Cardiac muscle cell (in vitro differentiated cells and primary cell): ENCODE measurements around the gene ZFYVE28. TPM values are rescaled to one million over a fixed set of nuclear protein-coding genes. Genes with fewer than 3 reads are reported as not detected.

ENCODE experiments used
- DNase-seq, 2 donors: peaks; one replicate each; pipeline versions ENCODE4 v3.0.0 to v3.0.0-alpha.2; 2010 to 2017; ENCODE audit warnings: low read depth in 1 of 2, low spot score in 1 of 2
- H3K27ac ChIP-seq: fragments of 200-600 bp; sonication (generic); 2 replicates; pipeline ENCODE4 v1.5.1; 2016
- H3K27me3 ChIP-seq: fragments of 200-600 bp; sonication (generic); 2 replicates; pipeline ENCODE4 v1.6.0; 2016; ENCODE audit warnings: control low read depth
- H3K36me3 ChIP-seq: fragments of 200-600 bp; sonication (generic); 2 replicates; pipeline ENCODE4 v1.5.1; 2016; ENCODE audit warnings: control low read depth
- H3K4me1 ChIP-seq: fragments of 200-600 bp; sonication (generic); 2 replicates; pipeline ENCODE4 v1.8.1; 2017; ENCODE audit warnings: low read depth, mild to moderate bottlenecking, mixed run types
- H3K4me3 ChIP-seq: fragments of 200-600 bp; sonication (generic); 2 replicates; pipeline ENCODE4 v1.5.1; 2016; ENCODE audit warnings: mild to moderate bottlenecking
- H3K9me3 ChIP-seq: fragments of 200-600 bp; sonication (generic); 2 replicates; pipeline ENCODE4 v1.5.1; 2017; ENCODE audit warnings: low read depth, mild to moderate bottlenecking, control low read depth
- CTCF ChIP-seq: IDR thresholded peaks from 2 replicates; pipeline ENCODE4 v1.5.1; 2012; ENCODE audit warnings: low read depth, mild to moderate bottlenecking, low read length
- polyA plus RNA-seq: library from polyadenylated mRNA; unstranded; fragments of >200 nt; fragmentation: Nextera tagmentation; extraction: Ambion mirVana; gene quantifications from 2 replicates; pipeline ENCODE4 v1.2.1, GENCODE V29; 2016
- total RNA-seq: library from RNA; depleted of rRNA; stranded (reverse); fragments of >200 nt; gene quantifications from 2 replicates; pipeline ENCODE4 v1.2.3, GENCODE V29; 2016

Gene ZFYVE28
- total and polyA plus RNA-seq, 2 experiments from 2014 or later = 1.3 to 4.0 TPM

GRCh38 chr4:2365913-2366210, 52.6 kb downstream of the ZFYVE28 start:
- DNase-seq = no peak
- no peak overlapping the region for H3K27ac ChIP-seq
- no peaks in the 10 kb centered on the region for H3K9me3 ChIP-seq
- H3K36me3 ChIP-seq = no peaks in the 10 kb centered on the region
- peaks cover 8% of the 10 kb centered on the region for H3K4me1 ChIP-seq
- no peak for TF ChIP-seq CTCF
- H3K4me3 ChIP-seq = no peak overlapping the region
- H3K27me3 ChIP-seq = no peaks in the 10 kb centered on the region

GRCh38 chr4:2365054-2365912, 53.2 kb downstream of the ZFYVE28 start:
- no peaks in the 10 kb centered on the region for H3K9me3 ChIP-seq
- no peaks in the 10 kb centered on the region for H3K27me3 ChIP-seq
- no peak overlapping the region for H3K4me3 ChIP-seq
- no peak for DNase-seq
- TF ChIP-seq CTCF = no peak
- no peak overlapping the region for H3K27ac ChIP-seq
- peaks cover 8% of the 10 kb centered on the region for H3K4me1 ChIP-seq
- H3K36me3 ChIP-seq = no peaks in the 10 kb centered on the region

GRCh38 chr4:2364654-2365053, 53.8 kb downstream of the ZFYVE28 start:
- no peak overlapping the region for H3K4me3 ChIP-seq

DNA sequence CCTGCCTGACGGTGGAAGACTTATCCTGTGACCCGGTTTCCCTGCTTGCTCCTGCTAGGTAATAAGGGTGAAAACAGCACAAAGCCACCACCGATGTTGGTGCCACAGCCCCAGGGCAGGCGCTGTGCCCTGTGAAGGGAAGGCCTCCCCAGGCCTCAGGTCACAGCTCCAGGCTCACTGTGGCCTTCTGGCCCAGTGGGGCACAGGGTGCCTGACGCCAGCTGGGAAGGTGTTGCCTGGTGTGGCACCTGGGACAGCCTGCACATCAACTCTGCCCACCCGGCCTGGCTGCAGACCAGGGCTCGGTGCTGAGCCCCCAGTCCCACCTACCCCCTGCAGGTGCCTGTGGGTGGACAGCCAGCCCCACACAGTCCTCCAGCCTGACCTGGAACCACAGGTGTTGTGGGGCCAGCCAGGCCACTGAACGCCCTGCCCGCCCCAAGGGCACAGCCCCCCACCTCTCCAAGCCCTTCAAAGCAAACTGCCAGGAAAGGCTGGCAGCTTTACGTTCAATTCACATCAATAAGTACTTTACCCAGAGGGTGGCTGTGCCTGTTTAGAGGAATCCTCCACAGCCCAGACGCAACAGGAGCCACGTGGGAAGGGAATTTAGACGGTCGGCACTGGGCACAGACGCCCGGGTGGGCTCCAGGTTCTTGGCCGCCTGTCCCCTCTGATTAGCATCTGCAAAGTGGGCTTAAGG, 54.3 kb downstream of the ZFYVE28 start:
- Histone ChIP-seq H3K36me3 (no peaks in the 10 kb centered on the region), H3K4me1 (peaks cover 8% of the 10 kb centered on the region), H3K27me3 (no peaks in the 10 kb centered on the region), H3K4me3 (no peak overlapping the region), H3K27ac (peak overlapping the region; percentile 39), H3K9me3 (no peaks in the 10 kb centered on the region)
- DNase-seq = no peak
- TF ChIP-seq CTCF = no peak

More at GRCh38 chr4:2364654-2365053, 53.8 kb downstream of the ZFYVE28 start:
- H3K4me1 ChIP-seq = peaks cover 8% of the 10 kb centered on the region
- TF ChIP-seq CTCF = no peak
- H3K27ac ChIP-seq = no peak overlapping the region
- H3K27me3 ChIP-seq = no peaks in the 10 kb centered on the region
- H3K9me3 ChIP-seq = no peaks in the 10 kb centered on the region
- H3K36me3 ChIP-seq = no peaks in the 10 kb centered on the region
- DNase-seq = peak in 1 of 2 donors; percentile 69

DNA sequence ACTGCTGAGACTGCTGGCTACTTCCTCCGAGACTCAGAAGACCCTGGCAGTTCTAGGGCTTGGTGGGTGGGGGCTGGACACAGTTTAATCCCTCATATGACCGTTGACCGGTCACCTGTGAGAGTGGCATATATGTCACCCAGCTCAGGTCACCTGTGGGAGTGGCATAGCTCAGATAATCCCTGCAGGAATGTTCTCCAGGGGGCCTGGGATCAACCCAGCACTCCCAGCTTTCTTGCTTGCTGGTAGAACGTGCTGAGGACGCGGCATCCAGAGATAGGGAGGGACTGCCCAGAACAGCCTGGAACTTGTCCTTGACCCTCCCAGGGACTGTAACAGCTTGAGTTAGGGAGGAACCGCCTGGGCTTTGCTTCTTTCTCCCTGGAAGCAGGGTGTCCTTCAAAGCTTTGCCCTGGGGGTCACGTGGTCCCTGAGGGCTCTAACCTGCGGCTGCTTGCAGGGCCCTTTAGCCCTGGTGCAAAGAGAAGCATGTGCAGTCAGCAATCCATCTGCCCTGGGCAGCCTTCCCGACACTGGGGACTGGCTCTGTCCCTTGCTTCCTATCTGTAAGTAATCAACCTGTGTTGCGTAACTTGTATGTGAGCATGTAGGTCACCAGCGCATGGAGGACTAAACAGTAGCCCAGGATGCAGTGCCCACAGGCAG, 55.3 kb downstream of the ZFYVE28 start:
- Histone ChIP-seq H3K27me3 (no peaks in the 10 kb centered on the region), H3K27ac (peak overlapping the region; percentile 39), H3K4me1 (peaks cover 8% of the 10 kb centered on the region), H3K4me3 (no peak overlapping the region), H3K36me3 (no peaks in the 10 kb centered on the region), H3K9me3 (no peaks in the 10 kb centered on the region)
- DNase-seq = peak in 1 of 2 donors; percentile 58
- no peak for TF ChIP-seq CTCF
